Rectal smooth muscle tissue (tissue), 1 donor: ENCODE data around the gene EEF1AKMT2.
A peak's percentile ranks its signal among the peaks of the same experiment; 100 is the strongest.

Experiments used
- H3K27ac ChIP-seq: one replicate; pipeline ENCODE4 v1.7.0; 2013; ENCODE audit warnings: low read depth, low read length, inconsistent platforms
- H3K27me3 ChIP-seq: one replicate; pipeline ENCODE4 v1.7.0; 2013; ENCODE audit warnings: low read length; ENCODE audit not compliant: control insufficient read depth, insufficient read depth
- H3K36me3 ChIP-seq: one replicate; pipeline ENCODE4 v1.7.0; 2013; ENCODE audit warnings: low read length; ENCODE audit not compliant: control insufficient read depth, insufficient read depth
- H3K4me1 ChIP-seq: one replicate; pipeline ENCODE4 v1.7.0; 2013; ENCODE audit warnings: low read length; ENCODE audit not compliant: control insufficient read depth, insufficient read depth
- H3K4me3 ChIP-seq: one replicate; pipeline ENCODE4 v1.7.0; 2013; ENCODE audit warnings: low read length
- H3K9ac ChIP-seq: one replicate; pipeline ENCODE4 v1.7.0; 2013; ENCODE audit warnings: low read length

EEF1AKMT2 gene

GRCh38 chr10:124721330-124722045, 70.2 kb downstream of the EEF1AKMT2 start:
- Histone ChIP-seq H3K4me1 (peaks cover 22% of the 10 kb centered on the region), H3K9ac (no peak overlapping the region), H3K27me3 (no peaks in the 10 kb centered on the region), H3K4me3 (no peak overlapping the region), H3K36me3 (no peaks in the 10 kb centered on the region), H3K27ac (peak overlapping the region; percentile 70)

GRCh38 chr10:124719213-124719851, 72.4 kb downstream of the EEF1AKMT2 start:
- peak overlapping the region; percentile 14 for H3K4me3 ChIP-seq
- H3K9ac ChIP-seq = no peak overlapping the region

GRCh38 chr10:124717911-124718741, 73.6 kb downstream of the EEF1AKMT2 start:
- Histone ChIP-seq H3K27ac (no peak overlapping the region), H3K36me3 (no peaks in the 10 kb centered on the region), H3K4me3 (peak overlapping the region; percentile 14), H3K27me3 (no peaks in the 10 kb centered on the region), H3K9ac (no peak overlapping the region), H3K4me1 (peaks cover 6% of the 10 kb centered on the region)

More at GRCh38 chr10:124719213-124719851, 72.4 kb downstream of the EEF1AKMT2 start:
- H3K27me3 ChIP-seq = no peaks in the 10 kb centered on the region
- H3K36me3 ChIP-seq = no peaks in the 10 kb centered on the region
- H3K4me1 ChIP-seq = peaks cover 18% of the 10 kb centered on the region
- no peak overlapping the region for H3K27ac ChIP-seq

GRCh38 chr10:124717041-124717757, 74.5 kb downstream of the EEF1AKMT2 start:
- Histone ChIP-seq H3K27me3 (no peaks in the 10 kb centered on the region), H3K36me3 (no peaks in the 10 kb centered on the region), H3K4me1 (peaks cover 3% of the 10 kb centered on the region), H3K27ac (no peak overlapping the region), H3K4me3 (no peak overlapping the region), H3K9ac (no peak overlapping the region)

GRCh38 chr10:124716369-124716768, 75.3 kb downstream of the EEF1AKMT2 start:
- no peak overlapping the region for H3K4me3 ChIP-seq
- no peaks in the 10 kb centered on the region for H3K27me3 ChIP-seq
- no peak overlapping the region for H3K27ac ChIP-seq
- H3K4me1 ChIP-seq = peaks cover 3% of the 10 kb centered on the region
- no peaks in the 10 kb centered on the region for H3K36me3 ChIP-seq
- no peak overlapping the region for H3K9ac ChIP-seq

GRCh38 chr10:124715439-124715838, 76.2 kb downstream of the EEF1AKMT2 start:
- Histone ChIP-seq H3K4me1 (peaks cover 3% of the 10 kb centered on the region), H3K4me3 (no peak overlapping the region), H3K27ac (no peak overlapping the region), H3K27me3 (no peaks in the 10 kb centered on the region), H3K9ac (no peak overlapping the region), H3K36me3 (no peaks in the 10 kb centered on the region)

- Histone ChIP-seq H3K36me3 (no peaks in the 10 kb centered on the region), H3K9ac (no peak overlapping the region), H3K27ac (no peak overlapping the region), H3K4me1 (peaks cover 14% of the 10 kb centered on the region), H3K27me3 (no peaks in the 10 kb centered on the region), H3K4me3 (no peak overlapping the region)
These were observed 77.9 kb downstream of the EEF1AKMT2 start for GRCh38 chr10:124713679-124714255.

- Histone ChIP-seq H3K27ac (no peak overlapping the region), H3K9ac (no peak overlapping the region), H3K27me3 (no peaks in the 10 kb centered on the region), H3K4me3 (no peak overlapping the region), H3K36me3 (no peaks in the 10 kb centered on the region), H3K4me1 (peaks cover 16% of the 10 kb centered on the region)
These were observed 78.8 kb downstream of the EEF1AKMT2 start for GRCh38 chr10:124712704-124713407.

GRCh38 chr10:124711145-124711544, 80.5 kb downstream of the EEF1AKMT2 start:
- Histone ChIP-seq H3K36me3 (peaks cover 1% of the 10 kb centered on the region), H3K27me3 (no peaks in the 10 kb centered on the region), H3K9ac (no peak overlapping the region), H3K27ac (no peak overlapping the region), H3K4me1 (peaks cover 29% of the 10 kb centered on the region), H3K4me3 (no peak overlapping the region)

GRCh38 chr10:124710266-124710881, 81.3 kb downstream of the EEF1AKMT2 start:
- no peak overlapping the region for H3K9ac ChIP-seq
- H3K4me1 ChIP-seq = peaks cover 33% of the 10 kb centered on the region
- no peak overlapping the region for H3K4me3 ChIP-seq
- H3K36me3 ChIP-seq = peaks cover 6% of the 10 kb centered on the region
- no peaks in the 10 kb centered on the region for H3K27me3 ChIP-seq
- H3K27ac ChIP-seq = no peak overlapping the region

- Histone ChIP-seq H3K36me3 (peaks cover 6% of the 10 kb centered on the region), H3K27ac (no peak overlapping the region), H3K27me3 (no peaks in the 10 kb centered on the region), H3K9ac (no peak overlapping the region), H3K4me1 (peaks cover 33% of the 10 kb centered on the region), H3K4me3 (no peak overlapping the region)
These were observed 81.8 kb downstream of the EEF1AKMT2 start for GRCh38 chr10:124709861-124710260.
